ENCODE results near the gene WDR46. TPM values are rescaled to one million over a fixed set of nuclear protein-coding genes. Genes with fewer than 3 reads are reported as not detected.
A peak's percentile ranks its signal among the peaks of the same experiment; 100 is the strongest.

Gene WDR46
- polyA plus RNA-seq, 3 donors: 33.3 to 41.0 (median 37.3) TPM

- intact Hi-C loops (cut with micrococcal nuclease): loop anchor here in 1 of 2 donors (2.0 kb wide), 1 partner anchor 15 kb away; the partner anchor contains the start of genes PFDN6 and WDR46
- H3K27ac ChIP-seq (ENCODE audit: low read depth in 1 of 2, low read length in 2 of 2): peak overlapping the region in 1 of 2 donors; percentile 42
- no peaks in the 10 kb centered on the region for H3K27me3 ChIP-seq (ENCODE audit: control insufficient read depth in 2 of 2, insufficient read depth in 2 of 2, low read length in 2 of 2)
- H3K36me3 ChIP-seq (replicated peaks in 1 of 2; ENCODE audit: control insufficient read depth in 1 of 2, insufficient read depth in 2 of 2, low read length in 2 of 2): peaks cover 38 to 61% of the 10 kb centered on the region in 2 donors
- no peak for TF ChIP-seq CTCF (IDR thresholded peaks at IDR 0.05)
- peak overlapping the region; percentile 5 for H3K9ac ChIP-seq (ENCODE audit: insufficient read depth, low read length, poor library complexity, severe bottlenecking)
- peaks cover 66 to 78% of the 10 kb centered on the region in 2 donors for H3K4me1 ChIP-seq (ENCODE audit: control insufficient read depth in 1 of 2, insufficient read depth in 2 of 2, low read length in 2 of 2)
- no peaks in the 10 kb centered on the region for H3K9me3 ChIP-seq (replicated peaks in 1 of 2; ENCODE audit: control insufficient read depth in 1 of 2, insufficient read depth in 1 of 2, low read length in 2 of 2)
- peaks cover 86% of the 10 kb centered on the region for H3K79me2 ChIP-seq (ENCODE audit: insufficient read depth, low read length)
- DNase-seq: no peak
- H3K9me3 Mint-ChIP-seq: no peaks in the 10 kb centered on the region
- H3K27me3 Mint-ChIP-seq (ENCODE audit: low read depth in 3 of 3): no peaks in the 10 kb centered on the region
- H3K4me3 Mint-ChIP-seq: no peak overlapping the region
- peaks cover 37 to 51% of the 10 kb centered on the region in 2 donors for H3K36me3 Mint-ChIP-seq
- H2AFZ ChIP-seq (ENCODE audit: insufficient read depth, low read depth, low read length, poor library complexity, severe bottlenecking): no peak overlapping the region
- peak overlapping the region; percentile 3 to 80 (median 71) for H3K27ac Mint-ChIP-seq
- H4K20me1 ChIP-seq (ENCODE audit: insufficient read depth, low read length): peaks cover 51% of the 10 kb centered on the region
- WGBS (ENCODE audit: insufficient coverage): 77% methylated on average over 3 of the region's 14 CpGs
- peak overlapping the region; percentile 14 for H3K4me2 ChIP-seq (replicated peaks; ENCODE audit: extremely low read depth, low read length, poor library complexity, severe bottlenecking)
- peak overlapping the region in 1 of 3 experiments; percentile 91 for H3K4me3 ChIP-seq (replicated peaks in 1 of 3; ENCODE audit: low read depth in 2 of 3, low read length in 3 of 3)
- peaks cover 69% of the 10 kb centered on the region for H3K4me1 Mint-ChIP-seq
These were observed 14.8 kb downstream of the WDR46 start for GRCh38 chr6:33273924-33274902.

- H4K20me1 ChIP-seq (ENCODE audit: insufficient read depth, low read length): peaks cover 42% of the 10 kb centered on the region
- Mint-ChIP-seq H3K27ac (peak overlapping the region in 6 of 7 donors; percentile 98 to 100 (median 100)), H3K4me3 (peak overlapping the region in 1 of 2 donors; percentile 100), H3K4me1 (peaks cover 60% of the 10 kb centered on the region), H3K27me3 (ENCODE audit: low read depth in 3 of 3) (no peaks in the 10 kb centered on the region), H3K9me3 (no peaks in the 10 kb centered on the region), H3K36me3 (peaks cover 41 to 50% of the 10 kb centered on the region in 2 donors)
- 100% methylated on average over 1 of the region's 11 CpGs for WGBS (ENCODE audit: insufficient coverage)
- no peak overlapping the region for H2AFZ ChIP-seq (ENCODE audit: insufficient read depth, low read depth, low read length, poor library complexity, severe bottlenecking)
- no peak for DNase-seq
- no peaks in the 10 kb centered on the region for H3K9me3 ChIP-seq (replicated peaks in 1 of 2; ENCODE audit: control insufficient read depth in 1 of 2, insufficient read depth in 1 of 2, low read length in 2 of 2)
- peak overlapping the region in 1 of 2 donors; percentile 99 for H3K27ac ChIP-seq (ENCODE audit: low read depth in 1 of 2, low read length in 2 of 2)
- peak overlapping the region in 1 of 3 experiments; percentile 91 for H3K4me3 ChIP-seq (replicated peaks in 1 of 3; ENCODE audit: low read depth in 2 of 3, low read length in 3 of 3)
- peaks cover 80% of the 10 kb centered on the region for H3K79me2 ChIP-seq (ENCODE audit: insufficient read depth, low read length)
- H3K27me3 ChIP-seq (ENCODE audit: control insufficient read depth in 2 of 2, insufficient read depth in 2 of 2, low read length in 2 of 2): no peaks in the 10 kb centered on the region
- H3K36me3 ChIP-seq (replicated peaks in 1 of 2; ENCODE audit: control insufficient read depth in 1 of 2, insufficient read depth in 2 of 2, low read length in 2 of 2): peaks cover 37 to 61% of the 10 kb centered on the region in 2 donors
- H3K9ac ChIP-seq (ENCODE audit: insufficient read depth, low read length, poor library complexity, severe bottlenecking): peak overlapping the region; percentile 89
- peak overlapping the region; percentile 79 for H3K4me2 ChIP-seq (replicated peaks; ENCODE audit: extremely low read depth, low read length, poor library complexity, severe bottlenecking)
- no peak for TF ChIP-seq CTCF (IDR thresholded peaks at IDR 0.05)
- intact Hi-C loops (cut with micrococcal nuclease): loop anchor here in 1 of 2 donors (2.0 kb wide), 1 partner anchor 15 kb away; the partner anchor contains the start of genes PFDN6 and WDR46
- peaks cover 57 to 69% of the 10 kb centered on the region in 2 donors for H3K4me1 ChIP-seq (ENCODE audit: control insufficient read depth in 1 of 2, insufficient read depth in 2 of 2, low read length in 2 of 2)
These were observed 15.7 kb downstream of the WDR46 start for GRCh38 chr6:33273129-33273923.
